22Rv1 (cell line): ENCODE data around the gene INKA1.

Experiments
- H3K27ac ChIP-seq: fragments of 450-650 bp; 2 replicates; pipeline ENCODE4 v1.5.1; 2017
- ZFX ChIP-seq: fragments of 450-650 bp; IDR thresholded peaks from 2 replicates; pipeline ENCODE4 v1.6.1; 2017; ENCODE audit warnings: antibody characterized with exemption, borderline replicate concordance
- TF ChIP-seq, protein P1 (sequence below): fragments of 450-650 bp; IDR thresholded peaks from 2 replicates; pipeline ENCODE4 v1.5.1; 2017; ENCODE audit warnings: mild to moderate bottlenecking

Gene INKA1

DNA sequence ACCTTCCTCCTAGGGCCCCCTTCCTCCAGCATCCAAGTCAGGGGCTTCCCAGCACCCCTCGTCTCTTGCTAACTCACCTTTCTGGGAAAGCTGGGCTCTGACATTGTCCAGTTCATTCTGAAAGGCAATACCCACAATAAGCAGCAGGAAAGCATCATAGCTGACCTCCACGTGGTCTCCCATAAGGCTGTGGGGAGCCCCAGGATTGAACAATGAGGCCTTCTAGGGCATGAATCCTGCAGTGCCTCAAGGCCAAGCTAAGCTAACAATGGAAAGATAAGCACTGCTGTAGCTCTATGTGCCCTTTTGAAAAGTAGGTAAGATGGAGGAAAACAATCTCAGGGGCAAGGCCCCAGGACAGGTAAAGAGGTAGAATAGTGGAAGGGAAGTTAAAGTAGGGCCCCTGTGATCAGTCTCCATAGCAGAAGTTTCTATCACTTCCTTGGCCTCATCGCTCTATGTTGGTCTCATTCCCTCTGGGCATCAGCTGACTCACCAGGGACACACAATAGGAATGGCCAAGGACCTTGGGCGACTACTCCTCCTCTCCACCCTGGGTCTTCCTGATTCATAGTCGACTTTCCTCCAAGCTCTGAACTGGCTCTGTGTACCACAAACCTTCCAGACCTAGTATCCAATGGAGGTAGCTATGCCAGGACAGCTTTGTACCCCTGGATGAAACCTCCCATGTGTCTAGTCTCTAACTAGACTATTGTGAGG, 41.6 kb downstream of the INKA1 start:
- no peak overlapping the region for H3K27ac ChIP-seq
- TF ChIP-seq, protein P1, sequence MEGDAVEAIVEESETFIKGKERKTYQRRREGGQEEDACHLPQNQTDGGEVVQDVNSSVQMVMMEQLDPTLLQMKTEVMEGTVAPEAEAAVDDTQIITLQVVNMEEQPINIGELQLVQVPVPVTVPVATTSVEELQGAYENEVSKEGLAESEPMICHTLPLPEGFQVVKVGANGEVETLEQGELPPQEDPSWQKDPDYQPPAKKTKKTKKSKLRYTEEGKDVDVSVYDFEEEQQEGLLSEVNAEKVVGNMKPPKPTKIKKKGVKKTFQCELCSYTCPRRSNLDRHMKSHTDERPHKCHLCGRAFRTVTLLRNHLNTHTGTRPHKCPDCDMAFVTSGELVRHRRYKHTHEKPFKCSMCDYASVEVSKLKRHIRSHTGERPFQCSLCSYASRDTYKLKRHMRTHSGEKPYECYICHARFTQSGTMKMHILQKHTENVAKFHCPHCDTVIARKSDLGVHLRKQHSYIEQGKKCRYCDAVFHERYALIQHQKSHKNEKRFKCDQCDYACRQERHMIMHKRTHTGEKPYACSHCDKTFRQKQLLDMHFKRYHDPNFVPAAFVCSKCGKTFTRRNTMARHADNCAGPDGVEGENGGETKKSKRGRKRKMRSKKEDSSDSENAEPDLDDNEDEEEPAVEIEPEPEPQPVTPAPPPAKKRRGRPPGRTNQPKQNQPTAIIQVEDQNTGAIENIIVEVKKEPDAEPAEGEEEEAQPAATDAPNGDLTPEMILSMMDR = no peak
- TF ChIP-seq ZFX = no peak

DNA sequence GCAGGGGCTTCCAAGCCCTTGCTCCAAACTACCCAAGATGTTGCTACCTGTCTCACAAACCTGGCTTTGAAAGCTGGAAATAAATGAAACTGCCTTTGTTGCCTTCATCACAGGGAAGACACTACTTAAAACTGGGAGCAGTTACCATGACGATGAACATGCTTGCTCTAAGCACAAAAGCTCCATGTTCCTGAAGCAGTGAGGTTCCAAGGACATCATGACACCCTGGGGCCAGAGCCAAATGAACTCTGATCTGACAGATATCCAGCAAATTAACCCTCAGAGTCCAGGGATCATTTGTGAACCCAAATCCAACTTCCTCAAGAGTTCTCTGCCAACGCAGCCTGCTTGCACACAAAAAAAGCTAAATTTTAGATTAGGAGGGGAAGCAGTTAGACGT, 42.6 kb downstream of the INKA1 start:
- no peak for TF ChIP-seq ZFX
- TF ChIP-seq, protein P1 = no peak
- H3K27ac ChIP-seq = no peak overlapping the region
